NCI-H2196 (cell line): ENCODE data around the gene GRID2.

Experiments
- DNase-seq: peaks from one replicate; lab custom pipeline; 2025; ENCODE audit not compliant: unreplicated experiment; lab: John Stamatoyannopoulos, UW

The GRID2 gene

GRCh38 chr4:92677805-92678204, 374.0 kb downstream of the GRID2 start:
- DNase-seq, result no peak

GRCh38 chr4:92678292-92678691, 374.5 kb downstream of the GRID2 start:
- DNase-seq, result no peak

- DNase-seq, result no peak
These were observed 375.4 kb downstream of the GRID2 start for GRCh38 chr4:92679149-92679548.

- no peak for DNase-seq
These were observed 410.9 kb downstream of the GRID2 start for GRCh38 chr4:92714640-92715039.

- DNase-seq, result no peak
These were observed 429.5 kb downstream of the GRID2 start for GRCh38 chr4:92733231-92733630.

- DNase-seq, result no peak
These were observed 431.4 kb downstream of the GRID2 start for GRCh38 chr4:92735025-92735665.

- no peak for DNase-seq
These were observed 456.7 kb downstream of the GRID2 start for GRCh38 chr4:92760433-92760832.

- DNase-seq, result no peak
These were observed 472.3 kb downstream of the GRID2 start for GRCh38 chr4:92776080-92776479.

- DNase-seq, result no peak
These were observed 486.0 kb downstream of the GRID2 start for GRCh38 chr4:92789741-92790140.

GRCh38 chr4:92791871-92792440, 488.2 kb downstream of the GRID2 start:
- no peak for DNase-seq

- DNase-seq, result no peak
These were observed 505.6 kb downstream of the GRID2 start for GRCh38 chr4:92809381-92809780.

GRCh38 chr4:92812652-92813051, 508.9 kb downstream of the GRID2 start:
- DNase-seq, result no peak

- no peak for DNase-seq
These were observed 510.9 kb downstream of the GRID2 start for GRCh38 chr4:92814677-92815076.

GRCh38 chr4:92825256-92825655, 521.5 kb downstream of the GRID2 start:
- no peak for DNase-seq

GRCh38 chr4:92825791-92826190, 522.0 kb downstream of the GRID2 start:
- DNase-seq, result no peak

- DNase-seq, result no peak
These were observed 527.0 kb downstream of the GRID2 start for GRCh38 chr4:92830771-92831170.

GRCh38 chr4:92840880-92841279, 537.1 kb downstream of the GRID2 start:
- DNase-seq, result no peak

GRCh38 chr4:92843784-92844183, 540.0 kb downstream of the GRID2 start:
- no peak for DNase-seq

GRCh38 chr4:92847026-92847425, 543.3 kb downstream of the GRID2 start:
- no peak for DNase-seq

- no peak for DNase-seq
These were observed 558.7 kb downstream of the GRID2 start for GRCh38 chr4:92862509-92862908.

GRCh38 chr4:92864096-92864495, 560.3 kb downstream of the GRID2 start:
- DNase-seq, result no peak

GRCh38 chr4:92872604-92873003, 568.8 kb downstream of the GRID2 start:
- DNase-seq, result no peak

GRCh38 chr4:92885632-92886031, 581.9 kb downstream of the GRID2 start:
- no peak for DNase-seq
